K562 (cell line): ENCODE measurements around the gene LEUTX. TPM values are rescaled to one million over a fixed set of nuclear protein-coding genes. Genes with fewer than 3 reads are reported as not detected.
"Not testable (repeated sequence)": the region's sequence is repeated elsewhere in the genome, so short reads cannot be mapped to it uniquely, and the experiment has no call there.

Experiments used
- ATAC-seq: fragments of 200-7000 bp; cut with Tn5 transposase; 3 replicates; pipeline ENCODE4 v1.9.1; 2020; ENCODE audit warnings: moderate library complexity
- BruUV-seq: library from RNA; stranded (reverse); fragments of 400-500 nt; replicated peaks from 2 replicates; lab custom pipeline; 2021; lab: Mats Ljungman, UMichigan
- CTCF ChIA-PET: fragments of 300-600 bp; formaldehyde crosslinking; extraction: SDS; loops from one replicate; lab custom pipeline; 2021; ENCODE audit warnings: low intra/inter-chr PET ratio; lab: Yijun Ruan, JAX
- POLR2A ChIA-PET: fragments of 300-600, 350-650 bp; sonication (Branson Sonifier 250); formaldehyde crosslinking; extraction: SDS; loops from one replicate; lab custom pipeline; 2021; ENCODE audit warnings: antibody characterized with exemption, inconsistent platforms; lab: Yijun Ruan, JAX
- DNase-seq, 4 experiments: peaks; one replicate each; pipeline versions ENCODE4 v3.0.0 to v3.0.0-alpha.2; 2011 to 2018; ENCODE audit warnings: low spot score in 3 of 4, mixed read lengths in 3 of 4; ENCODE audit errors: extremely low read depth in 1 of 4
- FAIRE-seq: peaks from 2 replicates; lab custom pipeline; 2011; peaks lifted over from hg19 to GRCh38; lab: Jason Lieb, UNC
- H2AFZ ChIP-seq: 2 replicates; pipeline ENCODE4 v1.6.0; 2011; ENCODE audit warnings: low read depth, low read length, control low read depth, inconsistent platforms
- H3K27ac ChIP-seq: fragments of 200-600 bp; 3 replicates; pipeline ENCODE4 v1.8.0; 2011; ENCODE audit warnings: low read depth, mild to moderate bottlenecking, control low read depth, inconsistent platforms, low read length, moderate library complexity, mixed read lengths; ENCODE audit errors: extremely low read depth
- H3K27me3 ChIP-seq, 2 experiments: fragments of 300-600 bp in 1 of 2; 2 replicates in 1 of 2; 3 replicates in 1 of 2; pipeline versions ENCODE4 v1.6.0 to v1.8.0; 2011; ENCODE audit warnings: inconsistent platforms in 2 of 2, low read length in 2 of 2, mild to moderate bottlenecking in 1 of 2, mixed read lengths in 1 of 2, moderate library complexity in 1 of 2; ENCODE audit not compliant: control insufficient read depth in 2 of 2, insufficient read depth in 2 of 2
- H3K36me3 ChIP-seq: fragments of 300-600 bp; 3 replicates; pipeline ENCODE4 v1.8.0; 2011; ENCODE audit warnings: mild to moderate bottlenecking, low read length, inconsistent platforms; ENCODE audit not compliant: control insufficient read depth, insufficient read depth
- H3K4me1 ChIP-seq, 2 experiments: fragments of 200-600 bp in 1 of 2; replicated peaks in 1 of 2; 2 replicates in 1 of 2; 3 replicates in 1 of 2; pipeline versions ENCODE4 v1.5.1 to v1.8.0; 2011; ENCODE audit warnings: inconsistent platforms in 2 of 2, low read length in 2 of 2, mild to moderate bottlenecking in 1 of 2, mixed read lengths in 1 of 2, moderate library complexity in 1 of 2; ENCODE audit not compliant: control insufficient read depth in 2 of 2, insufficient read depth in 2 of 2
- H3K4me2 ChIP-seq: 2 replicates; pipeline ENCODE4 v1.6.1; 2011; ENCODE audit warnings: low read length, control low read depth, inconsistent platforms, mixed read lengths; ENCODE audit not compliant: insufficient read depth
- H3K4me3 ChIP-seq: fragments of 200-600 bp; sonication (generic), shearing (Covaris generic); 2 replicates; pipeline ENCODE4 v1.5.1; 2016; ENCODE audit warnings: control low read depth, inconsistent platforms
- H3K79me2 ChIP-seq: fragments of 200-600 bp; 3 replicates; pipeline ENCODE4 v1.8.0; 2011; ENCODE audit warnings: low read length, inconsistent platforms; ENCODE audit not compliant: control insufficient read depth, insufficient read depth
- H3K9ac ChIP-seq, 2 experiments: 2 replicates each; pipeline versions ENCODE4 v1.6.0 to v1.6.1; 2011; ENCODE audit warnings: low read depth in 2 of 2, low read length in 2 of 2, control low read depth in 1 of 2, inconsistent platforms in 1 of 2, mild to moderate bottlenecking in 1 of 2, mixed read lengths in 1 of 2; ENCODE audit not compliant: insufficient read depth in 1 of 2
- H3K9me1 ChIP-seq: one replicate; pipeline ENCODE4 v1.6.0; 2011; ENCODE audit warnings: inconsistent platforms, mild to moderate bottlenecking, low read length, moderate library complexity; ENCODE audit not compliant: control insufficient read depth, insufficient read depth
- H3K9me3 ChIP-seq: replicated peaks from 2 replicates; pipeline ENCODE4 v1.5.1; 2011; ENCODE audit warnings: low read depth, low read length, inconsistent platforms; ENCODE audit not compliant: control insufficient read depth, insufficient read depth
- H4K20me1 ChIP-seq: replicated peaks from 2 replicates; pipeline ENCODE4 v1.6.1; 2011; ENCODE audit warnings: low read length, inconsistent platforms, mixed read lengths; ENCODE audit not compliant: control insufficient read depth, insufficient read depth
- CBX5 ChIP-seq: IDR thresholded peaks from 2 replicates; pipeline ENCODE4 v1.6.1; 2014; ENCODE audit warnings: low read depth, borderline replicate concordance
- FOXP1 ChIP-seq: sonication (generic); formaldehyde crosslinking; IDR thresholded peaks from 2 replicates; pipeline ENCODE4 v1.8.0; 2022; ENCODE audit warnings: mild to moderate bottlenecking, missing genetic modification reagents
- NRF1 ChIP-seq, 2 experiments: fragments of 450-650 bp; IDR thresholded peaks in 1 of 2; conservative IDR thresholded peaks in 1 of 2; 2 replicates each; pipeline ENCODE4 v1.6.1; 2014; ENCODE audit warnings: mild to moderate bottlenecking in 2 of 2
- SPI1 ChIP-seq: IDR thresholded peaks from 2 replicates; pipeline ENCODE4 v1.6.1; 2011; ENCODE audit warnings: low read depth, low read length, control low read depth, borderline replicate concordance
- ZNF174 ChIP-seq: fragments of 250-450 bp; sonication (Bioruptor Pico); IDR thresholded peaks from 2 replicates; pipeline ENCODE4 v1.4.0; 2020; ENCODE audit warnings: mild to moderate bottlenecking
- ZNF24 ChIP-seq: fragments of 450-650 bp; IDR thresholded peaks from 2 replicates; pipeline ENCODE4 v1.6.1; 2016
- ZNF57 ChIP-seq: fragments of 450-650 bp; formaldehyde crosslinking; IDR thresholded peaks from 2 replicates; pipeline ENCODE4 v1.4.0; 2020; ENCODE audit warnings: mild to moderate bottlenecking, moderate library complexity
- WGBS: fragments of 100-300 bp; shearing (Covaris generic); methylation state at CpG from one replicate; pipeline ENCODE4 v1.1.6; 2016; ENCODE audit warnings: low coverage, mixed read lengths; ENCODE audit not compliant: insufficient coverage; ENCODE audit errors: missing lambda C conversion rate; 5-methylcytosine and 5-hydroxymethylcytosine counted together
- in situ Hi-C: fragments of 300-500 bp; cut with MboI; formaldehyde crosslinking; loops from 4 replicates; pipeline ENCODE4 v1.15.0; 2018; ENCODE audit warnings: inconsistent platforms, mixed read lengths
- intact Hi-C: fragments of 100-400 bp; cut with micrococcal nuclease; formaldehyde crosslinking; loops from 2 replicates; pipeline ENCODE4 v1.14.2; 2022
- polyA plus RNA-seq, 8 experiments: library from polyadenylated mRNA; depleted of rRNA in 4 of 8; stranded (reverse) in 5 of 8; unstranded in 3 of 8; fragments of >200 nt; fragmentation: Nextera tagmentation in 2 of 8; fragmentation: Illumina TruSeq in 1 of 8; extraction: Ambion mirVana in 2 of 8; extraction: Trizol in 1 of 8; gene quantifications; 2 replicates each; pipeline versions ENCODE4 v1.2.1 to v1.2.3, GENCODE V29; 2011 to 2014; ENCODE audit warnings: inconsistent platforms in 1 of 8, missing spikeins in 1 of 8
- total RNA-seq, 7 experiments: library from RNA; depleted of rRNA in 6 of 7; stranded (reverse); fragments of >200 nt in 6 of 7; fragmentation: Illumina TruSeq in 2 of 7; extraction: Trizol in 2 of 7; gene quantifications; 2 replicates each; pipeline versions ENCODE4 v1.2.1 to v1.2.3, GENCODE V29; 2011 to 2021; ENCODE audit warnings: low replicate concordance in 1 of 7
- TF ChIP-seq, protein P1 (sequence below): fragments of 150-350 bp; IDR thresholded peaks from 2 replicates; pipeline ENCODE4 v1.6.1; 2014; ENCODE audit warnings: low read depth, mild to moderate bottlenecking, low read length, borderline replicate concordance
- TF ChIP-seq, protein P2 (sequence below): IDR thresholded peaks from 2 replicates; pipeline ENCODE4 v1.6.1; 2014; ENCODE audit warnings: antibody characterized with exemption
- TF ChIP-seq, protein P3 (sequence below): fragments of 450-650 bp; IDR thresholded peaks from 2 replicates; pipeline ENCODE4 v1.6.1; 2014; ENCODE audit warnings: low read depth, mild to moderate bottlenecking, moderate library complexity, borderline replicate concordance
- TF ChIP-seq, protein P4 (sequence below), 2 experiments: fragments of 200-800 bp in 1 of 2; sonication (Bioruptor generic) in 1 of 2; sonication (generic) in 1 of 2; formaldehyde crosslinking in 1 of 2; IDR thresholded peaks in 1 of 2; conservative IDR thresholded peaks in 1 of 2; 2 replicates each; pipeline versions ENCODE4 v1.5.0 to v1.6.1; 2016 to 2020; ENCODE audit warnings: missing compliant biosample characterization in 1 of 2, missing genetic modification characterization in 1 of 2, missing genetic modification reagents in 1 of 2

The LEUTX gene
- total and polyA plus RNA-seq, 9 of the 15 experiments (the other 6 are each of a cell fraction or from before 2014, with no cell fraction given): not detected

DNA sequence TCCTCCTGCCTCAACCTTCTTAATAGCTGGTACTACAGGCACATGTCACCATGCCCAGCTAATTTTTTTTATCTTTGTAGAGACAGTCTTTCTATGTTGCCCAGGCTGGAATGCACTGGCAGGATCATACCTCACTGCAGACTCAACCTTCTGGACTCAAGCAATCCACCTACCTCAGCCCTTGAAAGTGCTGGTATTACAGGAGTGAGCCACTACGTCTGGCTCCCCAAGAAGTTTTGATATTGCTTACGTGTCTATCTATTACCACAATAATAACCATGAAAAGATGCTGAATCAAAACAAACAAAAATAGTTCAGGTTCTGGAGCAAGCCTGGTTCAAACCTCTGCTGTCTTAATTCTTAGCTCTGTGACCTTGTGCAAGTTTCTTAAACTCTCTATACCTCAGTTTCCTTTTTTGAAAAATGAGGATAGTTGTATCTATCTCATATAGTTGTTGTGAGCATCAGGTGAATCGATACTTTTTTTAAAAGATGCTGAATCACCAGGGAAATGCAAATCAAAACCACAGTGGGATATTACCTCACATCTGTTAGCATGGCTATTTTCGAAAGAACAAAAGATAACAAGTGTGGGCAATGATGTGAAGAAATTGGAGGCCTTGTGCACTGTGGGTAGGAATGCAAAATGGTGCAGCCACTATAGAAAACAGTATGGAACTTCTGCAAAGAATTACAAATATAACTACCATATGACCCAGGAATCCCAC, 19.0 kb upstream of the LEUTX start (continued):
- TF ChIP-seq, protein P1, sequence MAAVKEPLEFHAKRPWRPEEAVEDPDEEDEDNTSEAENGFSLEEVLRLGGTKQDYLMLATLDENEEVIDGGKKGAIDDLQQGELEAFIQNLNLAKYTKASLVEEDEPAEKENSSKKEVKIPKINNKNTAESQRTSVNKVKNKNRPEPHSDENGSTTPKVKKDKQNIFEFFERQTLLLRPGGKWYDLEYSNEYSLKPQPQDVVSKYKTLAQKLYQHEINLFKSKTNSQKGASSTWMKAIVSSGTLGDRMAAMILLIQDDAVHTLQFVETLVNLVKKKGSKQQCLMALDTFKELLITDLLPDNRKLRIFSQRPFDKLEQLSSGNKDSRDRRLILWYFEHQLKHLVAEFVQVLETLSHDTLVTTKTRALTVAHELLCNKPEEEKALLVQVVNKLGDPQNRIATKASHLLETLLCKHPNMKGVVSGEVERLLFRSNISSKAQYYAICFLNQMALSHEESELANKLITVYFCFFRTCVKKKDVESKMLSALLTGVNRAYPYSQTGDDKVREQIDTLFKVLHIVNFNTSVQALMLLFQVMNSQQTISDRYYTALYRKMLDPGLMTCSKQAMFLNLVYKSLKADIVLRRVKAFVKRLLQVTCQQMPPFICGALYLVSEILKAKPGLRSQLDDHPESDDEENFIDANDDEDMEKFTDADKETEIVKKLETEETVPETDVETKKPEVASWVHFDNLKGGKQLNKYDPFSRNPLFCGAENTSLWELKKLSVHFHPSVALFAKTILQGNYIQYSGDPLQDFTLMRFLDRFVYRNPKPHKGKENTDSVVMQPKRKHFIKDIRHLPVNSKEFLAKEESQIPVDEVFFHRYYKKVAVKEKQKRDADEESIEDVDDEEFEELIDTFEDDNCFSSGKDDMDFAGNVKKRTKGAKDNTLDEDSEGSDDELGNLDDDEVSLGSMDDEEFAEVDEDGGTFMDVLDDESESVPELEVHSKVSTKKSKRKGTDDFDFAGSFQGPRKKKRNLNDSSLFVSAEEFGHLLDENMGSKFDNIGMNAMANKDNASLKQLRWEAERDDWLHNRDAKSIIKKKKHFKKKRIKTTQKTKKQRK: no peak
- TF ChIP-seq, protein P2, sequence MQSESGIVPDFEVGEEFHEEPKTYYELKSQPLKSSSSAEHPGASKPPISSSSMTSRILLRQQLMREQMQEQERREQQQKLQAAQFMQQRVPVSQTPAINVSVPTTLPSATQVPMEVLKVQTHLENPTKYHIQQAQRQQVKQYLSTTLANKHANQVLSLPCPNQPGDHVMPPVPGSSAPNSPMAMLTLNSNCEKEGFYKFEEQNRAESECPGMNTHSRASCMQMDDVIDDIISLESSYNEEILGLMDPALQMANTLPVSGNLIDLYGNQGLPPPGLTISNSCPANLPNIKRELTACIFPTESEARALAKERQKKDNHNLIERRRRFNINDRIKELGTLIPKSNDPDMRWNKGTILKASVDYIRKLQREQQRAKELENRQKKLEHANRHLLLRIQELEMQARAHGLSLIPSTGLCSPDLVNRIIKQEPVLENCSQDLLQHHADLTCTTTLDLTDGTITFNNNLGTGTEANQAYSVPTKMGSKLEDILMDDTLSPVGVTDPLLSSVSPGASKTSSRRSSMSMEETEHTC: no peak
- TF ChIP-seq, protein P3, sequence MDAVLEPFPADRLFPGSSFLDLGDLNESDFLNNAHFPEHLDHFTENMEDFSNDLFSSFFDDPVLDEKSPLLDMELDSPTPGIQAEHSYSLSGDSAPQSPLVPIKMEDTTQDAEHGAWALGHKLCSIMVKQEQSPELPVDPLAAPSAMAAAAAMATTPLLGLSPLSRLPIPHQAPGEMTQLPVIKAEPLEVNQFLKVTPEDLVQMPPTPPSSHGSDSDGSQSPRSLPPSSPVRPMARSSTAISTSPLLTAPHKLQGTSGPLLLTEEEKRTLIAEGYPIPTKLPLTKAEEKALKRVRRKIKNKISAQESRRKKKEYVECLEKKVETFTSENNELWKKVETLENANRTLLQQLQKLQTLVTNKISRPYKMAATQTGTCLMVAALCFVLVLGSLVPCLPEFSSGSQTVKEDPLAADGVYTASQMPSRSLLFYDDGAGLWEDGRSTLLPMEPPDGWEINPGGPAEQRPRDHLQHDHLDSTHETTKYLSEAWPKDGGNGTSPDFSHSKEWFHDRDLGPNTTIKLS: no peak
- TF ChIP-seq, protein P4, sequence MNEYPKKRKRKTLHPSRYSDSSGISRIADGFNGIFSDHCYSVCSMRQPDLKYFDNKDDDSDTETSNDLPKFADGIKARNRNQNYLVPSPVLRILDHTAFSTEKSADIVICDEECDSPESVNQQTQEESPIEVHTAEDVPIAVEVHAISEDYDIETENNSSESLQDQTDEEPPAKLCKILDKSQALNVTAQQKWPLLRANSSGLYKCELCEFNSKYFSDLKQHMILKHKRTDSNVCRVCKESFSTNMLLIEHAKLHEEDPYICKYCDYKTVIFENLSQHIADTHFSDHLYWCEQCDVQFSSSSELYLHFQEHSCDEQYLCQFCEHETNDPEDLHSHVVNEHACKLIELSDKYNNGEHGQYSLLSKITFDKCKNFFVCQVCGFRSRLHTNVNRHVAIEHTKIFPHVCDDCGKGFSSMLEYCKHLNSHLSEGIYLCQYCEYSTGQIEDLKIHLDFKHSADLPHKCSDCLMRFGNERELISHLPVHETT (CRISPR knock-in tag; conservative IDR thresholded peaks at IDR 0.05 in 1 of 2, IDR thresholded peaks at IDR 0.05 in 1 of 2): no peak
- TF ChIP-seq FOXP1 (no peak), SPI1 (no peak), CBX5 (no peak), ZNF57 (CRISPR knock-in tag) (no peak), NRF1 (conservative IDR thresholded peaks at IDR 0.05 in 1 of 2, IDR thresholded peaks at IDR 0.05 in 1 of 2) (no peak), ZNF174 (CRISPR knock-in tag) (no peak), ZNF24 (no peak)

DNA sequence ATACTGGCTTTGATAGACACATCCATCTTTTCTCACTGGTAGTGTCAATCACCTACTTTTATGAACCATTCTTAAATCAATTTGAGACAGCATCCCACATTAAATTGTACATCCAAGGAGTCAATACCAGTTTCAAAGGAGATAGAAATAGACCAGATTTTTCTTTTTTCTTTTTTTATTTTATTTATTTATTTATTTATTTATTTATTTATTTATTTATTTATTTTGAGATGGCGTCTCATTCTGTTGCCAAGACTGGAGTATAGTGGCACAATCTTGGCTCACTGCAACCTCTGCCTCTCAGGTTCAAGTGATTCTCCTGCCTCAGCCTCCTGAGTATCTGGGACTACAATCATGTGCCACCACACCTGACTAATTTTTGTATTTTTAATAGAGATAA, 16.8 kb upstream of the LEUTX start:
- POLR2A ChIA-PET: interaction anchor here (0.7 kb wide), 1 partner anchor 98 kb away, joined by 3 read pairs; no protein-coding TSS in a partner anchor
- H3K27ac ChIP-seq, H2AFZ ChIP-seq, CTCF ChIA-PET, H4K20me1 ChIP-seq, H3K27me3 ChIP-seq, H3K9ac ChIP-seq, in situ Hi-C loops, H3K79me2 ChIP-seq, H3K9me1 ChIP-seq, BruUV-seq, H3K4me1 ChIP-seq, ATAC-seq, FAIRE-seq, H3K36me3 ChIP-seq, DNase-seq, H3K9me3 ChIP-seq, H3K4me3 ChIP-seq, H3K4me2 ChIP-seq: not testable (repeated sequence)
- intact Hi-C loops: loop anchor here (10.0 kb wide), 1 partner anchor 207 kb away; no protein-coding TSS in a partner anchor
- 0% methylated on average over 1 of the region's 1 CpG for WGBS
